Fibroblast of lung (primary cell): ENCODE measurements around the gene NKAIN4.

ENCODE experiments used
- CTCF ChIP-seq, 2 donors: IDR thresholded peaks in 1 of 2; conservative IDR thresholded peaks in 1 of 2; 1 replicate in 1 of 2; 2 replicates in 1 of 2; pipeline ENCODE4 v1.5.1; 2011 to 2012; ENCODE audit warnings: low read length in 2 of 2, control low read depth in 1 of 2, inconsistent platforms in 1 of 2, low read depth in 1 of 2, mild to moderate bottlenecking in 1 of 2
- EZH2 ChIP-seq: IDR thresholded peaks from 2 replicates; pipeline ENCODE4 v1.5.1; 2012; ENCODE audit warnings: low read length, control low read depth, mild to moderate bottlenecking; ENCODE audit errors: missing control alignments

GRCh38 chr20:63248835-63249591, 5.2 kb downstream of the NKAIN4 start:
- TF ChIP-seq CTCF (conservative IDR thresholded peaks at IDR 0.05 in 1 of 2, IDR thresholded peaks at IDR 0.05 in 1 of 2; ENCODE audit: low read depth in 1 of 2, low read length in 2 of 2) = no peak
- TF ChIP-seq EZH2 = no peak
